Neural cell (in vitro differentiated cells): Measurements from ENCODE around the gene POTEG.
"Not testable (repeated sequence)": the region's sequence is repeated elsewhere in the genome, so short reads cannot be mapped to it uniquely, and the experiment has no call there.

ENCODE experiments used
- CTCF ChIP-seq: fragments of 450-650 bp; IDR thresholded peaks from 2 replicates; pipeline ENCODE4 v1.5.1; 2014; ENCODE audit warnings: antibody characterized with exemption, mild to moderate bottlenecking, moderate library complexity; ENCODE audit not compliant: poor library complexity, severe bottlenecking
- EP300 ChIP-seq: fragments of 450-650 bp; conservative IDR thresholded peaks from 2 replicates; pipeline ENCODE4 v1.6.1; 2014; ENCODE audit warnings: antibody characterized with exemption, mild to moderate bottlenecking, moderate library complexity; ENCODE audit not compliant: poor library complexity, severe bottlenecking
- EZH2 ChIP-seq: fragments of 200-600, 300-800 bp; shearing (Covaris generic), sonication (generic); IDR thresholded peaks from 2 replicates; pipeline ENCODE4 v1.6.1; 2014; ENCODE audit warnings: antibody characterized with exemption, low read length, borderline replicate concordance, mild to moderate bottlenecking; ENCODE audit not compliant: insufficient read depth, poor library complexity, severe bottlenecking
- MXI1 ChIP-seq: fragments of 450-650 bp; conservative IDR thresholded peaks from 2 replicates; pipeline ENCODE4 v1.6.1; 2014; ENCODE audit warnings: antibody characterized with exemption, mild to moderate bottlenecking; ENCODE audit not compliant: poor library complexity, severe bottlenecking
- POLR2AphosphoS5 ChIP-seq: IDR thresholded peaks from 2 replicates; pipeline ENCODE4 v1.6.1; 2012
- RAD21 ChIP-seq: fragments of 450-650 bp; conservative IDR thresholded peaks from 2 replicates; pipeline ENCODE4 v1.6.1; 2014; ENCODE audit warnings: antibody characterized with exemption, mild to moderate bottlenecking, moderate library complexity
- REST ChIP-seq: IDR thresholded peaks from 2 replicates; pipeline ENCODE4 v1.6.1; 2012; ENCODE audit warnings: borderline replicate concordance
- SMC3 ChIP-seq: fragments of 450-650 bp; conservative IDR thresholded peaks from 2 replicates; pipeline ENCODE4 v1.6.1; 2014; ENCODE audit warnings: antibody characterized with exemption, mild to moderate bottlenecking, moderate library complexity; ENCODE audit not compliant: poor library complexity
- TAF1 ChIP-seq: IDR thresholded peaks from 2 replicates; pipeline ENCODE4 v1.6.1; 2012; ENCODE audit warnings: low read depth

- not testable (repeated sequence) for TF ChIP-seq CTCF, EZH2, POLR2AphosphoS5, MXI1, TAF1, RAD21, SMC3, EP300, REST
These were observed 1.7 kb upstream of the POTEG start for GRCh38 chr14:19435852-19436251.
